Measurements from ENCODE around the gene RFX8.
A peak's percentile ranks its signal among the peaks of the same experiment; 100 is the strongest.

GRCh38 chr2:101387151-101387834 is 87.6 kb downstream of the RFX8 start, which contains the start of gene CREG2:
- peak; percentile 56 for TF ChIP-seq CTCF (conservative IDR thresholded peaks at IDR 0.05; ENCODE audit: low read length)
- no peak for TF ChIP-seq EZH2phosphoT487 (IDR thresholded peaks at IDR 0.05; ENCODE audit: borderline replicate concordance)
